GM12891 (cell line): ENCODE measurements around the gene CCNK.

ENCODE experiments used
- POLR2A ChIP-seq: IDR thresholded peaks from 2 replicates; pipeline ENCODE4 v1.6.1; 2011; ENCODE audit warnings: low read depth, low read length, control low read depth
- POLR2AphosphoS5 ChIP-seq: IDR thresholded peaks from 2 replicates; pipeline ENCODE4 v1.6.1; 2011; ENCODE audit warnings: low read depth, low read length, control low read depth
- POU2F2 ChIP-seq: IDR thresholded peaks from 2 replicates; pipeline ENCODE4 v1.6.1; 2011; ENCODE audit warnings: low read depth, mild to moderate bottlenecking, control low read depth, low read length, moderate library complexity

DNA sequence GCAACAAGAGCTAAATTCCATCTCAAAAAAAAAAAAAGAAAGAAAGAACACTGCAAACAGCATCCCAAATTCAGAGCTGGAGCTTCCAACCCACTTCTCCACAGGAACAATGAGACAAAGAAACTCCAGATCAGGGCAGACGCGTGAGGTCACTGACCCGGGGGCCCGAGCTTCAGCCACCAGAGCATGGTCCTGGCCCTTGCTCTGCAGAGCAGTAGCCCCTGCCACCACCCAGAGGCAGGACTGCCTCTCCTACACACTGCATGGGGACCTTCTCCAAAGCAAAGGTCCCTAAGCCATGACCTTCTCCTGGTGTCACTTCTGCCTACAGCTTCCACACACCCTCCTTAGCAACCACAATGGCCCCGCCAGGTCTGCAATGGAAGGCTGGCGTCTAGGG, 53.1 kb downstream of the CCNK start:
- TF ChIP-seq POLR2AphosphoS5 (no peak), POU2F2 (no peak), POLR2A (no peak)
